ENCODE results near the gene YKT6. TPM values are rescaled to one million over a fixed set of nuclear protein-coding genes. Genes with fewer than 3 reads are reported as not detected.

Gene YKT6
- total RNA-seq, 1 donor from 2014 or later, result 82.4 TPM

GRCh38 chr7:44257213-44257612, 56.4 kb downstream of the YKT6 start:
- no peak for TF ChIP-seq CTCF (conservative IDR thresholded peaks at IDR 0.05)
- H3K27ac Mint-ChIP-seq, result no peak overlapping the region
- H3K36me3 Mint-ChIP-seq, result no peaks in the 10 kb centered on the region
- H3K27me3 Mint-ChIP-seq, result no peaks in the 10 kb centered on the region
- no peak overlapping the region for H3K4me3 Mint-ChIP-seq
- H3K9me3 Mint-ChIP-seq, result no peaks in the 10 kb centered on the region
- peaks cover 13% of the 10 kb centered on the region for H3K4me1 Mint-ChIP-seq (ENCODE audit: unreplicated experiment)
- no peak for DNase-seq (ENCODE audit: extremely low spot score, unreplicated experiment)

GRCh38 chr7:44257618-44258422, 57.0 kb downstream of the YKT6 start:
- DNase-seq (ENCODE audit: extremely low spot score, unreplicated experiment), result no peak
- no peaks in the 10 kb centered on the region for H3K9me3 Mint-ChIP-seq

GRCh38 chr7:44258423-44258760, 57.6 kb downstream of the YKT6 start:
- DNase-seq (ENCODE audit: extremely low spot score, unreplicated experiment), result no peak
- Mint-ChIP-seq H3K9me3 (no peaks in the 10 kb centered on the region), H3K4me1 (ENCODE audit: unreplicated experiment) (peaks cover 16% of the 10 kb centered on the region), H3K27me3 (no peaks in the 10 kb centered on the region), H3K4me3 (peak overlapping the region; percentile 6), H3K36me3 (no peaks in the 10 kb centered on the region), H3K27ac (peak overlapping the region; percentile 31)
- TF ChIP-seq CTCF (conservative IDR thresholded peaks at IDR 0.05), result no peak

More at GRCh38 chr7:44257618-44258422, 57.0 kb downstream of the YKT6 start:
- Mint-ChIP-seq H3K4me3 (peak overlapping the region; percentile 6), H3K27ac (peak overlapping the region; percentile 31), H3K4me1 (ENCODE audit: unreplicated experiment) (peaks cover 16% of the 10 kb centered on the region), H3K36me3 (no peaks in the 10 kb centered on the region), H3K27me3 (no peaks in the 10 kb centered on the region)
- no peak for TF ChIP-seq CTCF (conservative IDR thresholded peaks at IDR 0.05)

GRCh38 chr7:44258865-44259546, 58.2 kb downstream of the YKT6 start:
- peaks cover 16% of the 10 kb centered on the region for H3K4me1 Mint-ChIP-seq (ENCODE audit: unreplicated experiment)
- no peak for TF ChIP-seq CTCF (conservative IDR thresholded peaks at IDR 0.05)
- no peak overlapping the region for H3K4me3 Mint-ChIP-seq
- no peak overlapping the region for H3K27ac Mint-ChIP-seq
- H3K27me3 Mint-ChIP-seq, result no peaks in the 10 kb centered on the region
- no peak for DNase-seq (ENCODE audit: extremely low spot score, unreplicated experiment)
- no peaks in the 10 kb centered on the region for H3K9me3 Mint-ChIP-seq
- H3K36me3 Mint-ChIP-seq, result no peaks in the 10 kb centered on the region

- Mint-ChIP-seq H3K4me3 (no peak overlapping the region), H3K27ac (no peak overlapping the region), H3K9me3 (no peaks in the 10 kb centered on the region), H3K27me3 (no peaks in the 10 kb centered on the region), H3K4me1 (ENCODE audit: unreplicated experiment) (peaks cover 20% of the 10 kb centered on the region), H3K36me3 (no peaks in the 10 kb centered on the region)
- DNase-seq (ENCODE audit: extremely low spot score, unreplicated experiment), result no peak
- TF ChIP-seq CTCF (conservative IDR thresholded peaks at IDR 0.05), result no peak
Observed at GRCh38 chr7:44259547-44260457, 59.0 kb downstream of the YKT6 start.
